Jurkat, Clone E6-1 (cell line): ENCODE results near the gene NCK2.
"Not testable (repeated sequence)": the region's sequence is repeated elsewhere in the genome, so short reads cannot be mapped to it uniquely, and the experiment has no call there.

Experiments used
- DNase-seq: peaks from one replicate; pipeline ENCODE4 v3.0.0-alpha.2; 2011; ENCODE audit warnings: low read depth, low spot score
- H3K4me3 ChIP-seq: 2 replicates; pipeline ENCODE4 v1.5.1; 2011; ENCODE audit warnings: mild to moderate bottlenecking, low read length, control low read depth, moderate library complexity

NCK2 gene

GRCh38 chr2:105890856-105891255 is 146.1 kb downstream of the NCK2 start:
- no peak overlapping the region for H3K4me3 ChIP-seq
- no peak for DNase-seq

- H3K4me3 ChIP-seq: no peak overlapping the region
- DNase-seq: no peak
Observed at GRCh38 chr2:105893011-105893995, 148.6 kb downstream of the NCK2 start.

- no peak for DNase-seq
Observed at GRCh38 chr2:105894327-105894944, 149.7 kb downstream of the NCK2 start.

GRCh38 chr2:105895990-105896764 is 151.5 kb downstream of the NCK2 start:
- no peak overlapping the region for H3K4me3 ChIP-seq
- peak; percentile 95 for DNase-seq

More at GRCh38 chr2:105894327-105894944, 149.7 kb downstream of the NCK2 start:
- no peak overlapping the region for H3K4me3 ChIP-seq

- H3K4me3 ChIP-seq: no peak overlapping the region
- no peak for DNase-seq
Observed at GRCh38 chr2:105896765-105897163, 152.1 kb downstream of the NCK2 start.

- not testable (repeated sequence) for H3K4me3 ChIP-seq, DNase-seq
Observed at GRCh38 chr2:105897694-105898093, 153.0 kb downstream of the NCK2 start.

- DNase-seq: no peak
- H3K4me3 ChIP-seq: no peak overlapping the region
Observed at GRCh38 chr2:105903051-105903674, 158.5 kb downstream of the NCK2 start.

GRCh38 chr2:105904938-105905337 is 160.2 kb downstream of the NCK2 start:
- DNase-seq: no peak
- no peak overlapping the region for H3K4me3 ChIP-seq

GRCh38 chr2:105906481-105906880 is 161.8 kb downstream of the NCK2 start:
- no peak overlapping the region for H3K4me3 ChIP-seq
- DNase-seq: peak; percentile 68

GRCh38 chr2:105907184-105907583 is 162.5 kb downstream of the NCK2 start:
- DNase-seq: no peak
- no peak overlapping the region for H3K4me3 ChIP-seq

- no peak for DNase-seq
Observed at GRCh38 chr2:105909215-105909614, 164.5 kb downstream of the NCK2 start.

GRCh38 chr2:105910497-105911238 is 166.0 kb downstream of the NCK2 start:
- no peak overlapping the region for H3K4me3 ChIP-seq
- DNase-seq: no peak

More at GRCh38 chr2:105909215-105909614, 164.5 kb downstream of the NCK2 start:
- no peak overlapping the region for H3K4me3 ChIP-seq

- no peak for DNase-seq
- H3K4me3 ChIP-seq: no peak overlapping the region
Observed at GRCh38 chr2:105911425-105911824, 166.7 kb downstream of the NCK2 start.

- no peak for DNase-seq
- no peak overlapping the region for H3K4me3 ChIP-seq
Observed at GRCh38 chr2:105912081-105912480, 167.4 kb downstream of the NCK2 start.

GRCh38 chr2:105915005-105915558 is 170.4 kb downstream of the NCK2 start:
- no peak for DNase-seq
- no peak overlapping the region for H3K4me3 ChIP-seq

- no peak for DNase-seq
- no peak overlapping the region for H3K4me3 ChIP-seq
Observed at GRCh38 chr2:105917226-105917625, 172.5 kb downstream of the NCK2 start.

GRCh38 chr2:105917688-105918087 is 173.0 kb downstream of the NCK2 start:
- no peak for DNase-seq
- H3K4me3 ChIP-seq: no peak overlapping the region

GRCh38 chr2:105919191-105919811 is 174.6 kb downstream of the NCK2 start:
- H3K4me3 ChIP-seq: no peak overlapping the region
- DNase-seq: no peak
